Smooth muscle cell (in vitro differentiated cells): ENCODE results near the gene EGFLAM. TPM values are rescaled to one million over a fixed set of nuclear protein-coding genes. Genes with fewer than 3 reads are reported as not detected.
A peak's percentile ranks its signal among the peaks of the same experiment; 100 is the strongest.
"Not testable (repeated sequence)": the region's sequence is repeated elsewhere in the genome, so short reads cannot be mapped to it uniquely, and the experiment has no call there.

Source experiments
- DNase-seq: peaks from one replicate; lab custom pipeline; 2025; ENCODE audit not compliant: unreplicated experiment; lab: John Stamatoyannopoulos, UW
- H2AFZ ChIP-seq: fragments of 200-600 bp; sonication (generic); 2 replicates; pipeline ENCODE4 v1.6.0; 2016; ENCODE audit warnings: antibody characterized with exemption, low read depth, mild to moderate bottlenecking
- H3F3A ChIP-seq: fragments of 200-600 bp; sonication (generic); 2 replicates; pipeline ENCODE4 v1.6.0; 2017; ENCODE audit warnings: antibody characterized with exemption, low read depth
- H3K27ac ChIP-seq: fragments of 200-600 bp; sonication (generic); 2 replicates; pipeline ENCODE4 v1.5.1; 2016; ENCODE audit warnings: low read depth, mild to moderate bottlenecking
- H3K27me3 ChIP-seq: fragments of 200-600 bp; sonication (generic); 2 replicates; pipeline ENCODE4 v1.6.1; 2016; ENCODE audit warnings: low read depth, mild to moderate bottlenecking
- H3K36me3 ChIP-seq: fragments of 200-600 bp; sonication (generic); 2 replicates; pipeline ENCODE4 v1.5.1; 2016; ENCODE audit warnings: low read depth
- H3K4me1 ChIP-seq: fragments of 200-600 bp; sonication (generic); 2 replicates; pipeline ENCODE4 v1.5.1; 2016; ENCODE audit warnings: low read depth
- H3K4me2 ChIP-seq: fragments of 200-600 bp; sonication (generic); 2 replicates; pipeline ENCODE4 v1.6.0; 2016; ENCODE audit warnings: mild to moderate bottlenecking
- H3K4me3 ChIP-seq: fragments of 200-600 bp; sonication (generic); 2 replicates; pipeline ENCODE4 v1.5.1; 2016; ENCODE audit warnings: mild to moderate bottlenecking
- H3K79me2 ChIP-seq: fragments of 200-600 bp; sonication (generic); 2 replicates; pipeline ENCODE4 v1.6.0; 2016; ENCODE audit warnings: low read depth, mild to moderate bottlenecking
- H3K9ac ChIP-seq: fragments of 200-600 bp; sonication (generic); 2 replicates; pipeline ENCODE4 v1.6.0; 2016; ENCODE audit warnings: low read depth
- H3K9me3 ChIP-seq: fragments of 200-600 bp; sonication (generic); replicated peaks from 2 replicates; pipeline ENCODE4 v1.5.1; 2016; ENCODE audit warnings: low read depth
- H4K20me1 ChIP-seq: fragments of 200-600 bp; sonication (generic); 2 replicates; pipeline ENCODE4 v1.6.0; 2016; ENCODE audit warnings: low read depth
- WGBS: methylation state at CpG from one replicate; pipeline ENCODE4 v1.1.7; 2016; ENCODE audit warnings: low lambda C conversion rate; 5-methylcytosine and 5-hydroxymethylcytosine counted together
- polyA plus RNA-seq: library from polyadenylated mRNA; unstranded; fragments of >200 nt; fragmentation: Nextera tagmentation; extraction: Ambion mirVana; gene quantifications from 2 replicates; pipeline ENCODE4 v1.2.1, GENCODE V29; 2016
- total RNA-seq: library from RNA; depleted of rRNA; stranded (reverse); fragments of >200 nt; gene quantifications from 2 replicates; pipeline ENCODE4 v1.2.3, GENCODE V29; 2014
- TF ChIP-seq, protein P1 (sequence below): fragments of 200-600 bp; sonication (generic); IDR thresholded peaks from 2 replicates; pipeline ENCODE4 v1.5.1; 2017; ENCODE audit warnings: borderline replicate concordance, mild to moderate bottlenecking, antibody characterized with exemption; ENCODE audit not compliant: insufficient read depth, poor library complexity, severe bottlenecking

Gene EGFLAM
- total and polyA plus RNA-seq, 2 experiments from 2014 or later, result 103 to 194 TPM

DNA sequence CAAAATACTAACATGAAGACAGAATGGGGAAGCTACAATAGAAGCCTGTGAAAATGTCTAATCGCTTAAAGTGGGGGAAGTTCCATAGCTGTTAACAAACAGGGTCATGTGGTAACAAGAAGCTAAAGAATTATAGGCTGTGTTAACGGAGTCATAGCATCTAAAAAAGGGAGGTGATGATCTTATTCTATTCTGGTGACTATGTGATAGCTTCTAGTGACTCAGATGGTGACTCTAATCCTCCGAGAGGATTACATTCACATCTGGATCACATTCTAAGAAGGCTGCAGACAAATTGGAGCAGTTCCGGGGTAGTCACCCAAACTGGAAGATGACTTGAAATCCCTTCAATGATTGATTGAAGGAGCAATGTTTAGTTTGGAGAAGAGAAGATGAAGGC lies 156.0 kb downstream of the EGFLAM start:
- no peak overlapping the region for H2AFZ ChIP-seq

DNA sequence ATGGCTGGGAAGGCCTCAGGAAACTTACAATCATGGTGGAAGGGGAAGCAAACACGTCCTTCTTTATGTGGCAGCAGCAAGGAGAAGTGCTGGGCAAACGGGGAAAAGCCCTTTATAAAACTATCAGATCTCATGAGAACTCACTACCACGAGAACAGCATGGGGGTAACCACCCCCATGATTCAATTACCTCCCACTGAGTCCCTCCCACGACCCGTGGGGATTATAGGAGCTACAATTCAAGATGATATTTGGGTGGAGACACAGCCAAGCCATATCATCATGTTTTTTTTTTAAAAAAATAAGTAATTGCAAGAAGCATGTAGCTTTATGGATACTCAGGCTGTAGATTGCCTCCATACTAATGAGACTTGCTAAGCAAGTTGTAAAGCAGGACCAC lies 157.4 kb downstream of the EGFLAM start:
- H3K79me2 ChIP-seq, H3K27me3 ChIP-seq: not testable (repeated sequence)
- WGBS, result 73% methylated on average over 5 of the region's 5 CpGs

More for the DNA sequence above, 156.0 kb downstream of the EGFLAM start:
- Histone ChIP-seq H3F3A (peaks cover 2% of the 10 kb centered on the region), H4K20me1 (no peaks in the 10 kb centered on the region), H3K27ac (peak overlapping the region; percentile 82), H3K79me2 (no peaks in the 10 kb centered on the region), H3K4me2 (peak overlapping the region; percentile 46), H3K4me3 (no peak overlapping the region), H3K9me3 (no peaks in the 10 kb centered on the region), H3K36me3 (no peaks in the 10 kb centered on the region), H3K4me1 (peaks cover 4% of the 10 kb centered on the region), H3K27me3 (no peaks in the 10 kb centered on the region), H3K9ac (peak overlapping the region; percentile 65)
- no peak for DNase-seq
- 22% methylated on average over 4 of the region's 4 CpGs for WGBS
- TF ChIP-seq, protein P1, sequence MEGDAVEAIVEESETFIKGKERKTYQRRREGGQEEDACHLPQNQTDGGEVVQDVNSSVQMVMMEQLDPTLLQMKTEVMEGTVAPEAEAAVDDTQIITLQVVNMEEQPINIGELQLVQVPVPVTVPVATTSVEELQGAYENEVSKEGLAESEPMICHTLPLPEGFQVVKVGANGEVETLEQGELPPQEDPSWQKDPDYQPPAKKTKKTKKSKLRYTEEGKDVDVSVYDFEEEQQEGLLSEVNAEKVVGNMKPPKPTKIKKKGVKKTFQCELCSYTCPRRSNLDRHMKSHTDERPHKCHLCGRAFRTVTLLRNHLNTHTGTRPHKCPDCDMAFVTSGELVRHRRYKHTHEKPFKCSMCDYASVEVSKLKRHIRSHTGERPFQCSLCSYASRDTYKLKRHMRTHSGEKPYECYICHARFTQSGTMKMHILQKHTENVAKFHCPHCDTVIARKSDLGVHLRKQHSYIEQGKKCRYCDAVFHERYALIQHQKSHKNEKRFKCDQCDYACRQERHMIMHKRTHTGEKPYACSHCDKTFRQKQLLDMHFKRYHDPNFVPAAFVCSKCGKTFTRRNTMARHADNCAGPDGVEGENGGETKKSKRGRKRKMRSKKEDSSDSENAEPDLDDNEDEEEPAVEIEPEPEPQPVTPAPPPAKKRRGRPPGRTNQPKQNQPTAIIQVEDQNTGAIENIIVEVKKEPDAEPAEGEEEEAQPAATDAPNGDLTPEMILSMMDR, result no peak

DNA sequence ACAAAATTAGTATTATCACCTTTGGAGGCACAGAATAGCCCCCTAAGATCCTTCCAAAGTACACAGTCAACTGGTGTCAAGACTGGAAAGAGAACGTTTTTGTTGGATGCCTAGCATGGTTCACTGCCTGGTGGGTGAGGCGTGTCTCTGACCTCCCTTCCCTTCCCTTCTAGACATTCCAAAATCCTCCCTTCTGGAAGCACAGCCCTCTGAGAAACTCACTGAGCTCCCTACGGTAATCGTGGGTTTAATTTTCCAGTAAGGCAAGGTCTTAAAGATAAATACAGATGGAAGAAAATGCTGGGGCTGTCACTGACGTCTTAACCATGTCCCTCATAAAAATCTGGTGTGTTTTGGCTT lies 159.3 kb downstream of the EGFLAM start:
- no peak overlapping the region for H2AFZ ChIP-seq
- H3K27ac ChIP-seq, result peak overlapping the region; percentile 32
- H3K4me2 ChIP-seq, result no peak overlapping the region
- H3K27me3 ChIP-seq, result no peaks in the 10 kb centered on the region
- H3F3A ChIP-seq, result peaks cover 2% of the 10 kb centered on the region
- no peaks in the 10 kb centered on the region for H3K36me3 ChIP-seq
- H3K4me3 ChIP-seq, result no peak overlapping the region
- H3K9me3 ChIP-seq, result no peaks in the 10 kb centered on the region
- TF ChIP-seq, protein P1, result no peak
- no peak overlapping the region for H3K9ac ChIP-seq
- peaks cover 4% of the 10 kb centered on the region for H3K4me1 ChIP-seq
- no peaks in the 10 kb centered on the region for H3K79me2 ChIP-seq
- WGBS, result 7% methylated on average over 5 of the region's 5 CpGs
- no peak for DNase-seq
- H4K20me1 ChIP-seq, result no peaks in the 10 kb centered on the region

More for the DNA sequence above, 157.4 kb downstream of the EGFLAM start:
- H4K20me1 ChIP-seq, DNase-seq, H3K9ac ChIP-seq, H3K36me3 ChIP-seq, H3F3A ChIP-seq, H3K9me3 ChIP-seq, H3K4me1 ChIP-seq, H2AFZ ChIP-seq, H3K4me2 ChIP-seq, H3K4me3 ChIP-seq: not testable (repeated sequence)
- peak overlapping the region; percentile 33 for H3K27ac ChIP-seq

DNA sequence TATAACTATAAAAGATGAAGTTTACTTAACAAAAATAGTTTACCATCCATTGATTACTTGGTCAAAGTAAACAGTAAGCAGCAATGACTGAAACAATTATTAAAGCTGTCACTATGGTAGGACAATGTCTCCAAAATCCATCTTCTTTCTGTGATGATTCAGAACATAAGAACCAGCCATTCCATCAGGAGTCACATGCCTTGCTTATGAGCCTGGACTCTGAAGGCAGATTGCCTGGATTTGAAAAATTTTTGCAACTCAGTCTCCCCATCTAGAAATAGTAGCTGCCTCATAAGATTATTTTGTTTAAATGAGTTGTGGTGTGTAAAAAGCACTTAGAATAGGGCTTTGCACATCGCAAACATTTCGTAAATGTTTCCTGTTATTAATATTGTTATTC lies 161.9 kb downstream of the EGFLAM start:
- no peak overlapping the region for H3K4me2 ChIP-seq
- 86% methylated on average over 2 of the region's 2 CpGs for WGBS
- TF ChIP-seq, protein P1, result no peak
- H2AFZ ChIP-seq, result no peak overlapping the region
- no peak overlapping the region for H3K9ac ChIP-seq
- H3K27ac ChIP-seq, result peak overlapping the region; percentile 32
- H3F3A ChIP-seq, result no peaks in the 10 kb centered on the region
- no peaks in the 10 kb centered on the region for H3K27me3 ChIP-seq
- no peak overlapping the region for H3K4me3 ChIP-seq
- H4K20me1 ChIP-seq, result no peaks in the 10 kb centered on the region
- no peaks in the 10 kb centered on the region for H3K79me2 ChIP-seq
- H3K36me3 ChIP-seq, result no peaks in the 10 kb centered on the region
- no peak for DNase-seq
- H3K9me3 ChIP-seq, result no peaks in the 10 kb centered on the region
- no peaks in the 10 kb centered on the region for H3K4me1 ChIP-seq
